SK-N-SH (cell line): ENCODE measurements around the gene GOLGA6D. TPM values are rescaled to one million over a fixed set of nuclear protein-coding genes. Genes with fewer than 3 reads are reported as not detected.
"Not testable (repeated sequence)": the region's sequence is repeated elsewhere in the genome, so short reads cannot be mapped to it uniquely, and the experiment has no call there.

Experiments used
- CTCF ChIA-PET: fragments of 300-600, 350-600 bp; formaldehyde crosslinking; extraction: SDS; loops from one replicate; lab custom pipeline; 2021; lab: Yijun Ruan, JAX
- POLR2A ChIA-PET: fragments of 350-600 bp; sonication (Branson Sonifier 250); formaldehyde crosslinking; extraction: SDS; loops from one replicate; lab custom pipeline; 2020; ENCODE audit warnings: antibody characterized with exemption, inconsistent platforms; lab: Yijun Ruan, JAX
- DNase-seq: peaks from one replicate; pipeline ENCODE4 v3.0.0; 2012
- H2AFZ ChIP-seq: fragments of 200-600 bp; sonication (generic); 2 replicates; pipeline ENCODE4 v1.8.1; 2016; ENCODE audit warnings: antibody characterized with exemption, mild to moderate bottlenecking, low read depth
- H3F3A ChIP-seq: fragments of 200-600 bp; sonication (generic); replicated peaks from 2 replicates; pipeline ENCODE3; 2016; ENCODE audit warnings: antibody characterized with exemption, mild to moderate bottlenecking; ENCODE audit not compliant: insufficient read depth
- H3K27ac ChIP-seq, 2 experiments: fragments of 200-500 bp in 1 of 2; fragments of 200-600 bp in 1 of 2; sonication (Bioruptor generic) in 1 of 2; sonication (generic), shearing (Covaris generic) in 1 of 2; 2 replicates each; pipeline versions ENCODE4 v1.5.1 to v1.6.1; 2014 to 2016; ENCODE audit warnings: low read depth in 2 of 2, inconsistent platforms in 1 of 2, low read length in 1 of 2, mild to moderate bottlenecking in 1 of 2, mixed read lengths in 1 of 2
- H3K27me3 ChIP-seq: fragments of 200-600 bp; sonication (generic), shearing (Covaris generic); 2 replicates; pipeline ENCODE4 v1.6.1; 2016; ENCODE audit warnings: mixed run types; ENCODE audit not compliant: insufficient read depth
- H3K36me3 ChIP-seq, 2 experiments: fragments of 200-500 bp in 1 of 2; fragments of 200-600 bp in 1 of 2; sonication (Bioruptor generic) in 1 of 2; sonication (generic) in 1 of 2; replicated peaks in 1 of 2; 2 replicates each; pipeline versions ENCODE3 to v1.5.1; 2014 to 2016; ENCODE audit warnings: low read length in 1 of 2, mild to moderate bottlenecking in 1 of 2; ENCODE audit not compliant: insufficient read depth in 2 of 2, control insufficient read depth in 1 of 2
- H3K4me1 ChIP-seq, 2 experiments: fragments of 200-500 bp in 1 of 2; fragments of 200-600 bp in 1 of 2; sonication (Bioruptor generic) in 1 of 2; sonication (generic), shearing (Covaris generic) in 1 of 2; 2 replicates each; pipeline versions ENCODE4 v1.5.1 to v1.6.1; 2014 to 2016; ENCODE audit warnings: low read depth in 1 of 2, low read length in 1 of 2, mixed run types in 1 of 2; ENCODE audit not compliant: insufficient read depth in 2 of 2, control insufficient read depth in 1 of 2
- H3K4me2 ChIP-seq: fragments of 200-600 bp; sonication (generic), shearing (Covaris generic); 2 replicates; pipeline ENCODE4 v1.6.1; 2017; ENCODE audit warnings: mixed run types
- H3K4me3 ChIP-seq, 2 experiments: fragments of 200-500 bp in 1 of 2; fragments of 200-600 bp in 1 of 2; sonication (Bioruptor generic) in 1 of 2; sonication (generic), shearing (Covaris generic) in 1 of 2; 2 replicates each; pipeline versions ENCODE4 v1.5.1 to v1.8.1; 2014 to 2016; ENCODE audit warnings: low read depth in 2 of 2, inconsistent platforms in 1 of 2, low read length in 1 of 2, mild to moderate bottlenecking in 1 of 2, mixed read lengths in 1 of 2, moderate library complexity in 1 of 2
- H3K79me2 ChIP-seq: fragments of 200-600 bp; sonication (generic); 2 replicates; pipeline ENCODE4 v1.8.1; 2017; ENCODE audit warnings: mild to moderate bottlenecking; ENCODE audit not compliant: insufficient read depth
- H3K9ac ChIP-seq: fragments of 200-600 bp; sonication (generic); 2 replicates; pipeline ENCODE4 v1.6.1; 2017; ENCODE audit warnings: mixed run types
- H3K9me2 ChIP-seq: fragments of 200-600 bp; sonication (generic); 2 replicates; pipeline ENCODE4 v1.6.1; 2017; ENCODE audit warnings: mixed run types
- H3K9me3 ChIP-seq: fragments of 200-600 bp; sonication (generic); 2 replicates; pipeline ENCODE4 v1.6.1; 2017; ENCODE audit warnings: mixed run types, mild to moderate bottlenecking, moderate library complexity
- H4K20me1 ChIP-seq: fragments of 200-600 bp; sonication (generic); 2 replicates; pipeline ENCODE4 v1.6.1; 2017; ENCODE audit warnings: mild to moderate bottlenecking, mixed run types; ENCODE audit not compliant: insufficient read depth
- CHD2 ChIP-seq: fragments of 150-350 bp; IDR thresholded peaks from 2 replicates; pipeline ENCODE4 v1.6.1; 2018; ENCODE audit warnings: low read length; ENCODE audit not compliant: partially characterized antibody
- EP300 ChIP-seq, 2 experiments: IDR thresholded peaks; 2 replicates each; pipeline versions ENCODE4 v1.4.0 to v1.6.1; 2012; ENCODE audit warnings: borderline replicate concordance in 1 of 2, low read depth in 1 of 2, low read length in 1 of 2
- EZH2phosphoT487 ChIP-seq: fragments of 200-600 bp; sonication (generic); IDR thresholded peaks from 2 replicates; pipeline ENCODE4 v1.6.1; 2017; ENCODE audit warnings: low read depth, mixed run types, mild to moderate bottlenecking, antibody characterized with exemption, moderate library complexity, borderline replicate concordance
- FOXM1 ChIP-seq: IDR thresholded peaks from 2 replicates; pipeline ENCODE4 v1.4.0; 2012; ENCODE audit warnings: low read depth, mild to moderate bottlenecking
- GATA2 ChIP-seq: sonication (generic); formaldehyde crosslinking; IDR thresholded peaks from 2 replicates; pipeline ENCODE4 v1.5.0; 2020; ENCODE audit warnings: mild to moderate bottlenecking, missing genetic modification reagents
- NFIC ChIP-seq: IDR thresholded peaks from 2 replicates; pipeline ENCODE4 v1.4.0; 2012; ENCODE audit warnings: borderline replicate concordance
- NRF1 ChIP-seq: IDR thresholded peaks from 2 replicates; pipeline ENCODE4 v1.6.1; 2012; ENCODE audit warnings: low read depth, mild to moderate bottlenecking, low read length
- RAD21 ChIP-seq: IDR thresholded peaks from 2 replicates; pipeline ENCODE4 v1.6.1; 2012; ENCODE audit warnings: mild to moderate bottlenecking, low read length
- RCOR1 ChIP-seq: fragments of 150-350 bp; IDR thresholded peaks from 2 replicates; pipeline ENCODE4 v1.6.1; 2017; ENCODE audit warnings: antibody characterized with exemption, low read length
- SIN3A ChIP-seq: IDR thresholded peaks from 2 replicates; pipeline ENCODE4 v1.6.1; 2012; ENCODE audit warnings: low read depth, mild to moderate bottlenecking, low read length, moderate library complexity, borderline replicate concordance
- SMC3 ChIP-seq: IDR thresholded peaks from 2 replicates; pipeline ENCODE4 v1.6.1; 2012; ENCODE audit warnings: low read depth, low read length, improper control_type of control experiment
- TAF1 ChIP-seq: IDR thresholded peaks from 2 replicates; pipeline ENCODE4 v1.6.1; 2012; ENCODE audit warnings: low read depth, mild to moderate bottlenecking, low read length, moderate library complexity, borderline replicate concordance
- TCF12 ChIP-seq: IDR thresholded peaks from 2 replicates; pipeline ENCODE4 v1.4.0; 2012
- WGBS: methylation state at CpG from one replicate; pipeline ENCODE4 v1.1.6; 2017; ENCODE audit warnings: low lambda C conversion rate; 5-methylcytosine and 5-hydroxymethylcytosine counted together
- polyA plus RNA-seq, 3 experiments: library from polyadenylated mRNA; depleted of rRNA; stranded (reverse); fragments of >200 nt; gene quantifications; 2 replicates each; pipeline ENCODE4 v1.2.3, GENCODE V29; 2012
- TF ChIP-seq, protein P1 (sequence below): fragments of 150-350 bp; IDR thresholded peaks from 2 replicates; pipeline ENCODE4 v1.6.1; 2016; ENCODE audit warnings: mild to moderate bottlenecking, low read depth, low read length
- TF ChIP-seq, protein P2 (sequence below): IDR thresholded peaks from 2 replicates; pipeline ENCODE4 v1.6.1; 2012; ENCODE audit warnings: mild to moderate bottlenecking, low read depth, low read length, moderate library complexity
- TF ChIP-seq, protein P3 (sequence below): fragments of 200-600 bp; sonication (generic); IDR thresholded peaks from 2 replicates; pipeline ENCODE4 v1.6.1; 2017; ENCODE audit warnings: antibody characterized with exemption, mild to moderate bottlenecking, moderate library complexity
- TF ChIP-seq, protein P4 (sequence below): IDR thresholded peaks from 2 replicates; pipeline ENCODE4 v1.4.0; 2012; ENCODE audit warnings: low read depth, borderline replicate concordance
- TF ChIP-seq, protein P5 (sequence below): IDR thresholded peaks from 2 replicates; pipeline ENCODE4; 2012

GOLGA6D gene
- polyA plus RNA-seq, 1 of the 3 experiments (the other 2 are of a cell fraction), result 0.02 TPM

DNA sequence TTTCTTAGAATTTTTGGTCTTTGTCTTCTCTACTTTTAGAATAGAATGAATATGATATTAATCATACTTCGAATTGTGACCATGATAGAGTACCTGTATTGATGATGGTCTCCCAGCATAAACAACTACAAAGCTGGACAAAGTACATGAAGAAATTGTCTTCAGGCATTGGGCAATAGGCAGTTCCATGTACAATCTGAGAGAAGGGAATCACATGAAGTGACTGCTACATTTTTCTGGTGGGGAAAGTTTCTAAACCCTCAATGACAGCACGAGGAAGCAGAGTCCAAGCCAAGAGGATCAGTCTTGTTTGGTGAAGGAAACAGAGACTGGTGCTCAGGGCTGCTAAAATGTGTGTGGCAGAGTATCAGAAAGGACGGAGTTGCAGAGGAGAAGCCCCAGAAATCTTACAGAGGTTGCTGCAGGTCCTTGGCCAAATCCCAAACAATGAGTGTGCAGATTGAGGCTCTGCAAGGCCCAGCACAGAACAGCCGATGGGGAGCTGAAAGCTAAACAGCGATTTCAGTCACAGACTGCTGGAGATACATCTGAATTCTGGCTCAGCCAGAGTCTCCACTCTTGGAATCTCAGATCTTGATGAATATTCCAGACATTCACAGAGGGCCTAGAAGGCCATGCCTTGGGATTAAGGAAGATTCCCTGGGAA is 36.7 kb downstream of the GOLGA6D start:
- H3F3A ChIP-seq, H4K20me1 ChIP-seq, H3K36me3 ChIP-seq, CTCF ChIA-PET, H3K9me2 ChIP-seq, H3K4me1 ChIP-seq, POLR2A ChIA-PET, H3K79me2 ChIP-seq, H3K9ac ChIP-seq, DNase-seq, H2AFZ ChIP-seq, H3K4me3 ChIP-seq, H3K27ac ChIP-seq, H3K4me2 ChIP-seq, H3K9me3 ChIP-seq, H3K27me3 ChIP-seq: not testable (repeated sequence)
- 53% methylated on average over 5 of the region's 5 CpGs for WGBS

DNA sequence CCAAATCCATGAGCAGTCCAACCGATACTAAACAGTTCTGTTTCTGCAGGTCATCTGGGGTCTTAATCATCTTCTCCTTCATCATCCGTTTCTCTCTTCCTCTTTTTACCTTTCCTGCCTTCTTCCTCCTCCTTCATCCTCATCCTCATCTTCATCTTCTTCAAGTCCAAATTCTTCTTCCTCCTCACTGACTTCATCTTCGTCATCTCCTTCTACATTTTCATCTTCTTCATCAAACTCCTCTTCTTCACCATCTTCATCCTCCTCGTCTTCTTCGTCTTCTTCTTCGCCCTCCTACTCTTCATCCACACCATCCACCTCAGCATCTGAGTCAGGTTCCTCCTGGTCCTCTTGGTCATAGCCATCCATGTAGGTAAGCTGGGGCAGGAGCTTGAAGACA is 39.1 kb downstream of the GOLGA6D start:
- POLR2A ChIA-PET, result no interaction called here
- 49% methylated on average over 6 of the region's 6 CpGs for WGBS
- no peak overlapping the region for H3K4me3 ChIP-seq
- TF ChIP-seq EZH2phosphoT487 (no peak), RCOR1 (no peak), FOXM1 (no peak), TAF1 (no peak), TCF12 (no peak), EP300 (IDR thresholded peaks at IDR 0.05; ENCODE audit: borderline replicate concordance in 1 of 2, low read depth in 1 of 2, low read length in 1 of 2) (no peak), CHD2 (no peak), SIN3A (no peak), NRF1 (no peak), NFIC (no peak), RAD21 (no peak), SMC3 (no peak), GATA2 (CRISPR knock-in tag) (no peak)
- TF ChIP-seq, protein P1, sequence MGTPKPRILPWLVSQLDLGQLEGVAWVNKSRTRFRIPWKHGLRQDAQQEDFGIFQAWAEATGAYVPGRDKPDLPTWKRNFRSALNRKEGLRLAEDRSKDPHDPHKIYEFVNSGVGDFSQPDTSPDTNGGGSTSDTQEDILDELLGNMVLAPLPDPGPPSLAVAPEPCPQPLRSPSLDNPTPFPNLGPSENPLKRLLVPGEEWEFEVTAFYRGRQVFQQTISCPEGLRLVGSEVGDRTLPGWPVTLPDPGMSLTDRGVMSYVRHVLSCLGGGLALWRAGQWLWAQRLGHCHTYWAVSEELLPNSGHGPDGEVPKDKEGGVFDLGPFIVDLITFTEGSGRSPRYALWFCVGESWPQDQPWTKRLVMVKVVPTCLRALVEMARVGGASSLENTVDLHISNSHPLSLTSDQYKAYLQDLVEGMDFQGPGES, result no peak
- TF ChIP-seq, protein P2, sequence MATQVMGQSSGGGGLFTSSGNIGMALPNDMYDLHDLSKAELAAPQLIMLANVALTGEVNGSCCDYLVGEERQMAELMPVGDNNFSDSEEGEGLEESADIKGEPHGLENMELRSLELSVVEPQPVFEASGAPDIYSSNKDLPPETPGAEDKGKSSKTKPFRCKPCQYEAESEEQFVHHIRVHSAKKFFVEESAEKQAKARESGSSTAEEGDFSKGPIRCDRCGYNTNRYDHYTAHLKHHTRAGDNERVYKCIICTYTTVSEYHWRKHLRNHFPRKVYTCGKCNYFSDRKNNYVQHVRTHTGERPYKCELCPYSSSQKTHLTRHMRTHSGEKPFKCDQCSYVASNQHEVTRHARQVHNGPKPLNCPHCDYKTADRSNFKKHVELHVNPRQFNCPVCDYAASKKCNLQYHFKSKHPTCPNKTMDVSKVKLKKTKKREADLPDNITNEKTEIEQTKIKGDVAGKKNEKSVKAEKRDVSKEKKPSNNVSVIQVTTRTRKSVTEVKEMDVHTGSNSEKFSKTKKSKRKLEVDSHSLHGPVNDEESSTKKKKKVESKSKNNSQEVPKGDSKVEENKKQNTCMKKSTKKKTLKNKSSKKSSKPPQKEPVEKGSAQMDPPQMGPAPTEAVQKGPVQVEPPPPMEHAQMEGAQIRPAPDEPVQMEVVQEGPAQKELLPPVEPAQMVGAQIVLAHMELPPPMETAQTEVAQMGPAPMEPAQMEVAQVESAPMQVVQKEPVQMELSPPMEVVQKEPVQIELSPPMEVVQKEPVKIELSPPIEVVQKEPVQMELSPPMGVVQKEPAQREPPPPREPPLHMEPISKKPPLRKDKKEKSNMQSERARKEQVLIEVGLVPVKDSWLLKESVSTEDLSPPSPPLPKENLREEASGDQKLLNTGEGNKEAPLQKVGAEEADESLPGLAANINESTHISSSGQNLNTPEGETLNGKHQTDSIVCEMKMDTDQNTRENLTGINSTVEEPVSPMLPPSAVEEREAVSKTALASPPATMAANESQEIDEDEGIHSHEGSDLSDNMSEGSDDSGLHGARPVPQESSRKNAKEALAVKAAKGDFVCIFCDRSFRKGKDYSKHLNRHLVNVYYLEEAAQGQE, result no peak
- TF ChIP-seq, protein P3, sequence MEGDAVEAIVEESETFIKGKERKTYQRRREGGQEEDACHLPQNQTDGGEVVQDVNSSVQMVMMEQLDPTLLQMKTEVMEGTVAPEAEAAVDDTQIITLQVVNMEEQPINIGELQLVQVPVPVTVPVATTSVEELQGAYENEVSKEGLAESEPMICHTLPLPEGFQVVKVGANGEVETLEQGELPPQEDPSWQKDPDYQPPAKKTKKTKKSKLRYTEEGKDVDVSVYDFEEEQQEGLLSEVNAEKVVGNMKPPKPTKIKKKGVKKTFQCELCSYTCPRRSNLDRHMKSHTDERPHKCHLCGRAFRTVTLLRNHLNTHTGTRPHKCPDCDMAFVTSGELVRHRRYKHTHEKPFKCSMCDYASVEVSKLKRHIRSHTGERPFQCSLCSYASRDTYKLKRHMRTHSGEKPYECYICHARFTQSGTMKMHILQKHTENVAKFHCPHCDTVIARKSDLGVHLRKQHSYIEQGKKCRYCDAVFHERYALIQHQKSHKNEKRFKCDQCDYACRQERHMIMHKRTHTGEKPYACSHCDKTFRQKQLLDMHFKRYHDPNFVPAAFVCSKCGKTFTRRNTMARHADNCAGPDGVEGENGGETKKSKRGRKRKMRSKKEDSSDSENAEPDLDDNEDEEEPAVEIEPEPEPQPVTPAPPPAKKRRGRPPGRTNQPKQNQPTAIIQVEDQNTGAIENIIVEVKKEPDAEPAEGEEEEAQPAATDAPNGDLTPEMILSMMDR, result no peak
- TF ChIP-seq, protein P4, sequence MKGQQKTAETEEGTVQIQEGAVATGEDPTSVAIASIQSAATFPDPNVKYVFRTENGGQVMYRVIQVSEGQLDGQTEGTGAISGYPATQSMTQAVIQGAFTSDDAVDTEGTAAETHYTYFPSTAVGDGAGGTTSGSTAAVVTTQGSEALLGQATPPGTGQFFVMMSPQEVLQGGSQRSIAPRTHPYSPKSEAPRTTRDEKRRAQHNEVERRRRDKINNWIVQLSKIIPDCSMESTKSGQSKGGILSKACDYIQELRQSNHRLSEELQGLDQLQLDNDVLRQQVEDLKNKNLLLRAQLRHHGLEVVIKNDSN, result no peak
- TF ChIP-seq, protein P5, sequence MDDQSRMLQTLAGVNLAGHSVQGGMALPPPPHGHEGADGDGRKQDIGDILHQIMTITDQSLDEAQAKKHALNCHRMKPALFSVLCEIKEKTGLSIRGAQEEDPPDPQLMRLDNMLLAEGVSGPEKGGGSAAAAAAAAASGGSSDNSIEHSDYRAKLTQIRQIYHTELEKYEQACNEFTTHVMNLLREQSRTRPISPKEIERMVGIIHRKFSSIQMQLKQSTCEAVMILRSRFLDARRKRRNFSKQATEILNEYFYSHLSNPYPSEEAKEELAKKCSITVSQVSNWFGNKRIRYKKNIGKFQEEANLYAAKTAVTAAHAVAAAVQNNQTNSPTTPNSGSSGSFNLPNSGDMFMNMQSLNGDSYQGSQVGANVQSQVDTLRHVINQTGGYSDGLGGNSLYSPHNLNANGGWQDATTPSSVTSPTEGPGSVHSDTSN, result no peak

More for the DNA sequence above, 39.1 kb downstream of the GOLGA6D start:
- no peaks in the 10 kb centered on the region for H4K20me1 ChIP-seq
- H3K4me1 ChIP-seq, result no peaks in the 10 kb centered on the region
- H3K27me3 ChIP-seq, result no peaks in the 10 kb centered on the region; the same call in 1 of the 2 replicates
- no peaks in the 10 kb centered on the region for H3K9me2 ChIP-seq
- H3F3A ChIP-seq, result no peaks in the 10 kb centered on the region
- H3K79me2 ChIP-seq, result no peaks in the 10 kb centered on the region
- H3K27ac ChIP-seq, result no peak overlapping the region
- CTCF ChIA-PET, result interaction anchor here (1.4 kb wide), 1 partner anchor 14 kb away, joined by 7 read pairs; no protein-coding TSS in a partner anchor
- DNase-seq, result no peak
- H2AFZ ChIP-seq, result no peak overlapping the region
- H3K4me2 ChIP-seq, result no peak overlapping the region
- H3K9me3 ChIP-seq, result no peaks in the 10 kb centered on the region
- H3K9ac ChIP-seq, result no peak overlapping the region
- H3K36me3 ChIP-seq, result no peaks in the 10 kb centered on the region
